OCI-LY3 (cell line): ENCODE measurements around the gene HEY2.

Experiments used
- EZH2phosphoT487 ChIP-seq: fragments of 200-600 bp; shearing (Covaris generic); IDR thresholded peaks from 2 replicates; pipeline ENCODE4 v1.6.1; 2018; ENCODE audit warnings: antibody characterized with exemption, mixed run types, low read depth
- TF ChIP-seq, protein P1 (sequence below): fragments of 200-600, 300-600 bp; sonication (generic); IDR thresholded peaks from 2 replicates; pipeline ENCODE4 v1.5.1; 2014; ENCODE audit warnings: antibody characterized with exemption, low read length, low read depth

DNA sequence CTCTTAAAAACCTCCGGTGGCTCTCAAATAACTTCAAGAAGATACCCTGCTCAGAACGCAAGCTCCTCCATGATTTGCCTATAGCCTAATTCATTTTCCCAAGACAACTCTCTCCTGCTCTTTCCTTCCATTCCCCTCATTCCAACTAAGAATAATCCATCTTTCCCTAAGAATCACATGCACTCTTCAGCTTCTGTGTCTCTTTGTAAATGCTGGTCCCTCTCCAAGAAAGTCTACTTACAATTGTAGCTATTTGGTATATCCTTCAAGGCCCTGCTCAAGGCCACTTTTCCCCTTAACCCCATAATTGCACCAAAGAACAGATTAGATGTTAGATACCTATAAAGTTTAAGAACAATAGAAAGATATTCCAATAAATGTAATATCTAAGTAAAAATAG, 7.4 kb upstream of the HEY2 start:
- TF ChIP-seq, protein P1, sequence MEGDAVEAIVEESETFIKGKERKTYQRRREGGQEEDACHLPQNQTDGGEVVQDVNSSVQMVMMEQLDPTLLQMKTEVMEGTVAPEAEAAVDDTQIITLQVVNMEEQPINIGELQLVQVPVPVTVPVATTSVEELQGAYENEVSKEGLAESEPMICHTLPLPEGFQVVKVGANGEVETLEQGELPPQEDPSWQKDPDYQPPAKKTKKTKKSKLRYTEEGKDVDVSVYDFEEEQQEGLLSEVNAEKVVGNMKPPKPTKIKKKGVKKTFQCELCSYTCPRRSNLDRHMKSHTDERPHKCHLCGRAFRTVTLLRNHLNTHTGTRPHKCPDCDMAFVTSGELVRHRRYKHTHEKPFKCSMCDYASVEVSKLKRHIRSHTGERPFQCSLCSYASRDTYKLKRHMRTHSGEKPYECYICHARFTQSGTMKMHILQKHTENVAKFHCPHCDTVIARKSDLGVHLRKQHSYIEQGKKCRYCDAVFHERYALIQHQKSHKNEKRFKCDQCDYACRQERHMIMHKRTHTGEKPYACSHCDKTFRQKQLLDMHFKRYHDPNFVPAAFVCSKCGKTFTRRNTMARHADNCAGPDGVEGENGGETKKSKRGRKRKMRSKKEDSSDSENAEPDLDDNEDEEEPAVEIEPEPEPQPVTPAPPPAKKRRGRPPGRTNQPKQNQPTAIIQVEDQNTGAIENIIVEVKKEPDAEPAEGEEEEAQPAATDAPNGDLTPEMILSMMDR, result no peak
- TF ChIP-seq EZH2phosphoT487, result no peak
